ENCODE measurements around the gene LYZL4.

The LYZL4 gene

DNA sequence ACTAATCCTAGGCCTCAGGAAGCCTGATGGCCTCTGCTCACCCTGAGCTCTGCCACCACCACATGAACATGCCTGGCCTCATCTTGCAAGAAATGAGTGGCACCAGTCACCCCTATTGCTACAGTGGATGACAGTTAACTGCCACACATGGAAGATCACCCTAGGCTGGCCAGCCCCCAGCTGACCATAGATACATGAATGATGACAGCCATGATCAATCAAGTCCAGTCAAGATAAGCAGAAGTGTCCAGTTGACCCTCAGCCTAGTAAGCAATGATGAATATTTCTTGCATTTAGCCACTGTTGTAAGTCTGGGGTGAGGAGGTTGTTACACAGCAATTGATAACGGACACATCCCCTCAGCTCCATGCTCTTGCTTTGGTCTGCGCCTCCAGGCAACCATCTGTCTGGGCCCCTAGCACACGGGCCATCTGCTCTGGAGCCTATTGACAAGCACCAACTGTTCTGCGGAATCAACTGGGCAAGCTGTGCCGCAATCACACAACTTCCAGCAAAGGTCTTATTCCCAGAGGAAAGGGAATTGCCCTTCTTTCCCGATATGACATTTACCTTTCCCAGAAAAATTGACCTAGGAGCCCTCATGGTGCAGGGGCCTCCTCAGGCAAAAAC, 2.2 kb upstream of the LYZL4 start:
- TF ChIP-seq, protein P1, sequence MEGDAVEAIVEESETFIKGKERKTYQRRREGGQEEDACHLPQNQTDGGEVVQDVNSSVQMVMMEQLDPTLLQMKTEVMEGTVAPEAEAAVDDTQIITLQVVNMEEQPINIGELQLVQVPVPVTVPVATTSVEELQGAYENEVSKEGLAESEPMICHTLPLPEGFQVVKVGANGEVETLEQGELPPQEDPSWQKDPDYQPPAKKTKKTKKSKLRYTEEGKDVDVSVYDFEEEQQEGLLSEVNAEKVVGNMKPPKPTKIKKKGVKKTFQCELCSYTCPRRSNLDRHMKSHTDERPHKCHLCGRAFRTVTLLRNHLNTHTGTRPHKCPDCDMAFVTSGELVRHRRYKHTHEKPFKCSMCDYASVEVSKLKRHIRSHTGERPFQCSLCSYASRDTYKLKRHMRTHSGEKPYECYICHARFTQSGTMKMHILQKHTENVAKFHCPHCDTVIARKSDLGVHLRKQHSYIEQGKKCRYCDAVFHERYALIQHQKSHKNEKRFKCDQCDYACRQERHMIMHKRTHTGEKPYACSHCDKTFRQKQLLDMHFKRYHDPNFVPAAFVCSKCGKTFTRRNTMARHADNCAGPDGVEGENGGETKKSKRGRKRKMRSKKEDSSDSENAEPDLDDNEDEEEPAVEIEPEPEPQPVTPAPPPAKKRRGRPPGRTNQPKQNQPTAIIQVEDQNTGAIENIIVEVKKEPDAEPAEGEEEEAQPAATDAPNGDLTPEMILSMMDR (IDR thresholded peaks at IDR 0.05; ENCODE audit: low read depth, low read length), result no peak
- H3K4me3 ChIP-seq (replicated peaks in 1 of 2; ENCODE audit: low read depth in 2 of 2, low read length in 2 of 2), result no peak overlapping the region
- DNase-seq (ENCODE audit: low read depth in 2 of 2), result no peak

GRCh38 chr3:42411429-42411828, 1.0 kb upstream of the LYZL4 start:
- TF ChIP-seq, protein P1 (IDR thresholded peaks at IDR 0.05; ENCODE audit: low read depth, low read length), result no peak
- DNase-seq (ENCODE audit: low read depth in 2 of 2), result no peak
- H3K4me3 ChIP-seq (replicated peaks in 1 of 2; ENCODE audit: low read depth in 2 of 2, low read length in 2 of 2), result no peak overlapping the region

- TF ChIP-seq, protein P1 (IDR thresholded peaks at IDR 0.05; ENCODE audit: low read depth, low read length), result no peak
- DNase-seq (ENCODE audit: low read depth in 2 of 2), result no peak
Observed at GRCh38 chr3:42408156-42408555, 2.3 kb downstream of the LYZL4 start.

DNA sequence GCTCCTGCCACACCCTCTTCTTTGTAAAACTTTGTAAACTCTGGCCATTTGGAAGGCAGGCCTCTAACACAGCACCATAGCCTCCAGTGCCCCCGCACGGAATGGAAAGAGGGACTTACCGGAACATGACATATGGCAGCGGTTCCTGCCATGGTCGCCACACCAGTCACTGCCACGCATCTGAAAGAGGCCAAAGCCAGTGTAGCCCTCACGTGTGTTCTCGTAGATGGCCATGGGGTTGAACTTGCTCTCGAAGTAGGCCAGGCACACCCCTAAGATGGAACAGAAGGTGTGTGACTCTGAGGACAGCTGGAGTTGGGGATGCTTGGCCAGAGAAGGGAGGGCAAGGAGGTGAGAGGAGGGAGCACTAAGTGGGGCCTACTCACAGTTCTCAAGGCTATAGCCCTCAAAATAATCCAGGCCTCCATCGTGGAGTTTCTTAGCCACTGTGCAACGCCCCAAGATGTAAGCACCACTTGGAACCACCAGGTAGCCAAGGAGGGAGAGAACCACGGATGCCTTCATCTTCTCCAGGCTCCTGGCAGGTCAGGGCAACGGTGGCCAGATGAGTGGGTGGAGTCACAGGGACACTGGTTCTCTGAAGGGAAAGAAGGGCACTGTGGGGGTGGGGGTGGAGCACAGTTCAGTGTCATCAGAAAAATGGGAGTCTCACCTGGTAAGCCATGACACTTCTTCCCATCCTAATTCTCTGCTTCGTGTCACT, 3.5 kb downstream of the LYZL4 start:
- H3K4me3 ChIP-seq (replicated peaks in 1 of 2; ENCODE audit: low read depth in 2 of 2, low read length in 2 of 2), result no peak overlapping the region
- DNase-seq (ENCODE audit: low read depth in 2 of 2), result no peak
- TF ChIP-seq, protein P1 (IDR thresholded peaks at IDR 0.05; ENCODE audit: low read depth, low read length), result no peak

More at GRCh38 chr3:42408156-42408555, 2.3 kb downstream of the LYZL4 start:
- H3K4me3 ChIP-seq (replicated peaks in 1 of 2; ENCODE audit: low read depth in 2 of 2, low read length in 2 of 2), result no peak overlapping the region

DNA sequence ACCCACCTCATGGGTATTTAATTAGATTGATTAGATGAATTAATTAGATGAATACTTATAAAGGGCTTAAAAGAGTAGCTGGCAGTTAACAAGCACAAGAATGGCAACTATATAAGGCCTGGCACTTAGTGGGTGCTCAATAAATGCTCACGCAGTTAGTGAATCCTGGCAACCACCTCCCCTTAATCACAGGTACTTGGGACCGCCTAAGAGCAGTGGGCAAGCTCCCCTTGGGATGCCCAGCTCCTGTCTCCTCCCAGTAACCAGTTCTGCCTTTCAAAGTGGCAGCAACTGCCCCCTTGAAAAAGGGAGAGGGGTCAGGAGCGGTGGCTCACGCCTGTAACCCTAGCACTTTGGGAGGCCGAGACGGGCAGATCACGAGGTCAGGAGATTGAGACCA, 4.6 kb downstream of the LYZL4 start:
- TF ChIP-seq, protein P1 (IDR thresholded peaks at IDR 0.05; ENCODE audit: low read depth, low read length), result no peak

GRCh38 chr3:42403737-42404136, 6.7 kb downstream of the LYZL4 start:
- TF ChIP-seq, protein P1 (IDR thresholded peaks at IDR 0.05; ENCODE audit: low read depth, low read length), result no peak
- DNase-seq (ENCODE audit: low read depth in 2 of 2), result no peak
- H3K4me3 ChIP-seq (replicated peaks in 1 of 2; ENCODE audit: low read depth in 2 of 2, low read length in 2 of 2), result no peak overlapping the region

More for the DNA sequence above, 4.6 kb downstream of the LYZL4 start:
- H3K4me3 ChIP-seq (replicated peaks in 1 of 2; ENCODE audit: low read depth in 2 of 2, low read length in 2 of 2), result no peak overlapping the region
- no peak for DNase-seq (ENCODE audit: low read depth in 2 of 2)

Data from cardiac fibroblast (primary cell).